NCI-H774 (cell line): ENCODE results near the gene TXNDC16.
A peak's percentile ranks its signal among the peaks of the same experiment; 100 is the strongest.
"Not testable (repeated sequence)": the region's sequence is repeated elsewhere in the genome, so short reads cannot be mapped to it uniquely, and the experiment has no call there.

Experiments
- DNase-seq: peaks from one replicate; lab custom pipeline; 2025; lab: John Stamatoyannopoulos, UW

Gene TXNDC16, protein sequence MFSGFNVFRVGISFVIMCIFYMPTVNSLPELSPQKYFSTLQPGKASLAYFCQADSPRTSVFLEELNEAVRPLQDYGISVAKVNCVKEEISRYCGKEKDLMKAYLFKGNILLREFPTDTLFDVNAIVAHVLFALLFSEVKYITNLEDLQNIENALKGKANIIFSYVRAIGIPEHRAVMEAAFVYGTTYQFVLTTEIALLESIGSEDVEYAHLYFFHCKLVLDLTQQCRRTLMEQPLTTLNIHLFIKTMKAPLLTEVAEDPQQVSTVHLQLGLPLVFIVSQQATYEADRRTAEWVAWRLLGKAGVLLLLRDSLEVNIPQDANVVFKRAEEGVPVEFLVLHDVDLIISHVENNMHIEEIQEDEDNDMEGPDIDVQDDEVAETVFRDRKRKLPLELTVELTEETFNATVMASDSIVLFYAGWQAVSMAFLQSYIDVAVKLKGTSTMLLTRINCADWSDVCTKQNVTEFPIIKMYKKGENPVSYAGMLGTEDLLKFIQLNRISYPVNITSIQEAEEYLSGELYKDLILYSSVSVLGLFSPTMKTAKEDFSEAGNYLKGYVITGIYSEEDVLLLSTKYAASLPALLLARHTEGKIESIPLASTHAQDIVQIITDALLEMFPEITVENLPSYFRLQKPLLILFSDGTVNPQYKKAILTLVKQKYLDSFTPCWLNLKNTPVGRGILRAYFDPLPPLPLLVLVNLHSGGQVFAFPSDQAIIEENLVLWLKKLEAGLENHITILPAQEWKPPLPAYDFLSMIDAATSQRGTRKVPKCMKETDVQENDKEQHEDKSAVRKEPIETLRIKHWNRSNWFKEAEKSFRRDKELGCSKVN

GRCh38 chr14:52552063-52552988 lies at the start of gene TXNDC16, which contains the start of gene GPR137C:
TXNDC16 (minus strand) TSS chr14:52552505; CDS start chr14:52543557, 8,948 bp downstream.
GPR137C (plus strand) TSS chr14:52552836; CDS start chr14:52553148, 312 bp downstream.
- peak; percentile 97 for DNase-seq

GRCh38 chr14:52599974-52600373 lies 47.7 kb upstream of the TXNDC16 start:
- no peak for DNase-seq

- DNase-seq: no peak
Measured at GRCh38 chr14:52598568-52598967, 46.3 kb upstream of the TXNDC16 start.

- no peak for DNase-seq
Measured at GRCh38 chr14:52596861-52597260, 44.6 kb upstream of the TXNDC16 start.

DNA sequence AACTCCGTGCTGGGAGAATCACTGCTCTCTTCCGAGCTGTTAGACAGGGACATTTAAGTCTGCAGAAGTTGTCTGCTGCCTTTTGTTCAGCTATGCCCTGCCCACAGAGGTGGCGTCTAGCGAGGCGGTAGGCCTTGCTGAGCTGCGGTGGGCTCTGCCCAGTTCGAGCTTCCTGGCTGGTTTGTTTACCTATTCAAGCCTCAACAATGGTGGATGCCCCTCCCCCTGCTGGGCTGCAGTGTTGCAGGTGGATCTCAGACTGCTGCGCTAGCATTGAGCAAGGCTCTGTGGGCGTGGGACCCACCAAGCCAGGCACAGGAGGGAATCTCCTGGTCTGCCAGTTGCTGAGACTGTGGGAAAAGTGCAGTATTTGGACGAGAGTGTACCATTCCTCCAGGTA lies 44.0 kb upstream of the TXNDC16 start:
- DNase-seq: no peak

- no peak for DNase-seq
Measured at GRCh38 chr14:52590318-52590717, 38.0 kb upstream of the TXNDC16 start.

DNA sequence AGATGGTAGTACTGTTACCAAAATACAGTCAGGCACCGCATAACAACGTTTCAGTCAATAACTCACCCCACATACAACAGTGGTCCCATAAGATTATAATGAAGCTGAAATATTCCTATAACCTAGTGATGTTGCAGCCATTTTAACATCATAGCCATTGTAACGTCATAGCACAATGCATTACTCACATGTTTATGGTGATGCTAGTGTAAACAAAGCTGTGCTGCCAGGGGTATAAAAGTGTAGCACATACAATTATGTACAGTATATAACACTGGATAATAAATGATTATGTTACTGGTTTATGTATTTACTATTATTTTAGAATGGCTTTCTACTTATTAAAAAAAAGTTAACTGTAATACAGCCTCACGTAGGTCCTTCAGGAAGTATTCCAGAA lies 37.3 kb upstream of the TXNDC16 start:
- no peak for DNase-seq

GRCh38 chr14:52583544-52583943 lies 31.2 kb upstream of the TXNDC16 start:
- no peak for DNase-seq

DNA sequence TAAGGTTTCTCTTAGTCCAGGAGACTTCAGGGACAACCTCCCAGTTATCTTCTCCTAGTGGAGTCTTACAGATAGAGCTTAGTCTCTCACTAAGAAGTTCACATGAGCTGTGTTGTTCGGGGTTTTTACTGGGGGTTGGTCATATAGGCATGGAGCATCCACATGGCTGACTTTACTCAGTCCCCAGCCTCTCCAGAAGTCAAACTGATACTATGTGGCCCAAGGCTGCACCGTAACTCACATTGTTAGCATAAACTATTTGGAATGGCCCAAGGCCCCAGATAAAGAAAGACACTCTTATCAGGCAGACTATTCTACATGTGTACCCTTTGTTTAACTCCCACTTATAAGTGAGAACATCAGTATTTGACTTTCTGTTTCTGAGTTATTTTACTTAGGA lies 23.6 kb upstream of the TXNDC16 start:
- no peak for DNase-seq

- not testable (repeated sequence) for DNase-seq
Measured at GRCh38 chr14:52568454-52568853, 16.1 kb upstream of the TXNDC16 start.

- no peak for DNase-seq
Measured at GRCh38 chr14:52563120-52563519, 10.8 kb upstream of the TXNDC16 start.

- no peak for DNase-seq
Measured at GRCh38 chr14:52558688-52559087, 6.4 kb upstream of the TXNDC16 start.

GRCh38 chr14:52553671-52554575 lies 1.6 kb upstream of the TXNDC16 start:
- peak; percentile 44 for DNase-seq

DNA sequence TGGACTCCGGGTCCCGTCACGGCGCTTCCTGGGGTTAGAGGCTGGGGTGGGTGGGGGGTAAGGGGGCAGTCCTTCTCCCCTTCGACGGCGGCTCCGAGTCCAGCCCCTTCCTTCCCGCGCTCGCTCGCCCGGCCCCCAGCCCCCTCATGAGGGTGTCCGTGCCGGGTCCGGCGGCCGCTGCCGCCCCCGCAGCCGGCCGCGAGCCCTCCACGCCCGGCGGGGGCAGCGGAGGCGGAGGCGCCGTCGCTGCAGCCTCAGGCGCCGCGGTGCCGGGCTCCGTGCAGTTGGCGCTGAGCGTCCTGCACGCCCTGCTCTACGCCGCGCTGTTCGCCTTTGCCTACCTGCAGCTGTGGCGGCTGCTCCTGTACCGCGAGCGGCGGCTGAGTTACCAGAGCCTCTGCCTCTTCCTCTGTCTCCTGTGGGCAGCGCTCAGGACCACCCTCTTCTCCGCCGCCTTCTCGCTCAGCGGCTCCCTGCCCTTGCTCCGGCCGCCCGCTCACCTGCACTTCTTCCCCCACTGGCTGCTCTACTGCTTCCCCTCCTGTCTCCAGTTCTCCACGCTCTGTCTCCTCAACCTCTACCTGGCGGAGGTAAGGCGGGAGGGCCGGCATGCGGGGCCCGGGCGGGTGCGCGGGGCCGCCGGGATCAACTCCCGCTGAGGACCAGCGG lies 831 bp upstream of the TXNDC16 start:
- DNase-seq: no peak

DNA sequence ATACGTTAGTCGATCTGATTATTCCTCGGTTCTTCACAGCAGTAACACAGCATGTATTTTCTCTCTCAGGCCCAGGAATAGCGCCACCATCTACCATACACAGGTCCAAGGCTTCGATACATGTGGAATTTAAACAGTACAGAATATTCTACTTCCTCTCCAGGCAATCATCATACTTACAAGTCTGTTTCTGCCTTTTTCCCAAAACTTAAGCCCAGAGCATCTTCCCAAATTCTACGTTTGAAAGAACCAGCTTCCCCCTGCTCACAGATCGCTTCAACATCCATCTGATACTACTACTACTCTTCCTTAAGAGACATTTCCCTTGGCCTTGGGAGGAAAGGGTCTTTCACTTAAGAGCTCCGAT lies 626 bp downstream of the TXNDC16 start:
- DNase-seq: no peak

GRCh38 chr14:52551205-52551604 lies 1.1 kb downstream of the TXNDC16 start:
- no peak for DNase-seq

DNA sequence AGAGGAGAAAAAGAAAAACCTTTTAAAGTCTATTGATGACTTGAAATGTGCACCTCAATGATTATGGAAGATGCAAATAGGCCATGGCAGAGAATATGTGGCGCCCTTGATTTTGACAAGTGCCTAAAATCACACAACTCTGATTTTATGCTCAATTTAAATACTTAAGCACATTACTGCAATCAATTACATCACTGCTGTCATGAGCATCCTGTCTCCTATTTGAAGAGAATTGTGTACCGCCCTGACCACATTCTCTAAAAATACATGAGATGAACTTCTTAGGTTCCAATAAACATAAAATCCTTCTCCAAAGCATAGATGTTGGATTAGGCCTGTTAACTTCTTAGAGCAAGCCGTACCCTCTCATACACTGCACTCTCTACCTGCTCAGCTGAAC lies 1.6 kb downstream of the TXNDC16 start:
- DNase-seq: no peak

DNA sequence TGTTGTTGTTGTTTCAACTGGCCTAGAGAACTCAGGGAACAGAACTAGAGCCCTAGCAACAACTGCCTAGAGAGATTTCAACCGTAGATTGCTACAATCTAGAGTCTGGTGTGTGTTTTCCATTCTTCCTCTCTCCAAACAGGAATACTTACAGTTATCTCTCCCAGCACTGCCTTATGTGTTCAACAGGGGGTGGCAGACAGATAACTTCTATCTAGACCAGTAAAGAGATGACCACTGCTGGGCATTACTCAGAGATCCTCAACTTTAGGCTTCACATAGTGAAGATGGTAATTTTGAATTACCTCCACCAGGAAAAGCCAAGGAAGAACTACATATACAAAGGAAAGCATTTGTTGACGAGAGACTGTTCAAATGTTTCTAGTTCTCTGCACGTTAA lies 4.8 kb downstream of the TXNDC16 start:
- DNase-seq: no peak

- no peak for DNase-seq
Measured at GRCh38 chr14:52547027-52547426, 5.3 kb downstream of the TXNDC16 start.

DNA sequence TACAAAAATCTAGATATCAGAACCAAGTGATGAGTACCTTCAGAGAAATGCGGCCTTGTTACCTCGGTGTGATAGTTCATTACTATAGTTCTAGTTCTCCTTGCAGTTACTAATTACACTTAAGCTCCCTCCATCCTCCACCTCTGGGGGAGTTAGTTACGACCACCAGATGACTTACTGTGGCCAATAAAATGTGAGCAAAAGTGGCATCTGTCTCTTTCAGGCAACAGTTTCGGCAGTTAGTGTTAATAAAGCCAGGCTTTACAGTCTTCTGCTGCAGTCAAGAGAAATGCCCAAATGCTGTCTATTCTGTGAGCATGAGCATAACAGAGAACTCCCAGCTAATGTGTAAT lies 6.0 kb downstream of the TXNDC16 start:
- DNase-seq: no peak
